SK-N-SH (cell line): ENCODE results near the gene DUOX2. TPM values are rescaled to one million over a fixed set of nuclear protein-coding genes. Genes with fewer than 3 reads are reported as not detected.

Source experiments
- CTCF ChIA-PET: fragments of 300-600, 350-600 bp; formaldehyde crosslinking; extraction: SDS; loops from one replicate; lab custom pipeline; 2021; lab: Yijun Ruan, JAX
- POLR2A ChIA-PET: fragments of 350-600 bp; sonication (Branson Sonifier 250); formaldehyde crosslinking; extraction: SDS; loops from one replicate; lab custom pipeline; 2020; ENCODE audit warnings: antibody characterized with exemption, inconsistent platforms; lab: Yijun Ruan, JAX
- DNase-seq: peaks from one replicate; pipeline ENCODE4 v3.0.0; 2012
- H2AFZ ChIP-seq: fragments of 200-600 bp; sonication (generic); 2 replicates; pipeline ENCODE4 v1.8.1; 2016; ENCODE audit warnings: antibody characterized with exemption, mild to moderate bottlenecking, low read depth
- H3F3A ChIP-seq: fragments of 200-600 bp; sonication (generic); replicated peaks from 2 replicates; pipeline ENCODE3; 2016; ENCODE audit warnings: antibody characterized with exemption, mild to moderate bottlenecking; ENCODE audit not compliant: insufficient read depth
- H3K27ac ChIP-seq, 2 experiments: fragments of 200-500 bp in 1 of 2; fragments of 200-600 bp in 1 of 2; sonication (Bioruptor generic) in 1 of 2; sonication (generic), shearing (Covaris generic) in 1 of 2; 2 replicates each; pipeline versions ENCODE4 v1.5.1 to v1.6.1; 2014 to 2016; ENCODE audit warnings: low read depth in 2 of 2, inconsistent platforms in 1 of 2, low read length in 1 of 2, mild to moderate bottlenecking in 1 of 2, mixed read lengths in 1 of 2
- H3K27me3 ChIP-seq: fragments of 200-600 bp; sonication (generic), shearing (Covaris generic); 2 replicates; pipeline ENCODE4 v1.6.1; 2016; ENCODE audit warnings: mixed run types; ENCODE audit not compliant: insufficient read depth
- H3K36me3 ChIP-seq, 2 experiments: fragments of 200-500 bp in 1 of 2; fragments of 200-600 bp in 1 of 2; sonication (Bioruptor generic) in 1 of 2; sonication (generic) in 1 of 2; replicated peaks in 1 of 2; 2 replicates each; pipeline versions ENCODE3 to v1.5.1; 2014 to 2016; ENCODE audit warnings: low read length in 1 of 2, mild to moderate bottlenecking in 1 of 2; ENCODE audit not compliant: insufficient read depth in 2 of 2, control insufficient read depth in 1 of 2
- H3K4me1 ChIP-seq, 2 experiments: fragments of 200-500 bp in 1 of 2; fragments of 200-600 bp in 1 of 2; sonication (Bioruptor generic) in 1 of 2; sonication (generic), shearing (Covaris generic) in 1 of 2; 2 replicates each; pipeline versions ENCODE4 v1.5.1 to v1.6.1; 2014 to 2016; ENCODE audit warnings: low read depth in 1 of 2, low read length in 1 of 2, mixed run types in 1 of 2; ENCODE audit not compliant: insufficient read depth in 2 of 2, control insufficient read depth in 1 of 2
- H3K4me2 ChIP-seq: fragments of 200-600 bp; sonication (generic), shearing (Covaris generic); 2 replicates; pipeline ENCODE4 v1.6.1; 2017; ENCODE audit warnings: mixed run types
- H3K4me3 ChIP-seq, 2 experiments: fragments of 200-500 bp in 1 of 2; fragments of 200-600 bp in 1 of 2; sonication (Bioruptor generic) in 1 of 2; sonication (generic), shearing (Covaris generic) in 1 of 2; 2 replicates each; pipeline versions ENCODE4 v1.5.1 to v1.8.1; 2014 to 2016; ENCODE audit warnings: low read depth in 2 of 2, inconsistent platforms in 1 of 2, low read length in 1 of 2, mild to moderate bottlenecking in 1 of 2, mixed read lengths in 1 of 2, moderate library complexity in 1 of 2
- H3K79me2 ChIP-seq: fragments of 200-600 bp; sonication (generic); 2 replicates; pipeline ENCODE4 v1.8.1; 2017; ENCODE audit warnings: mild to moderate bottlenecking; ENCODE audit not compliant: insufficient read depth
- H3K9ac ChIP-seq: fragments of 200-600 bp; sonication (generic); 2 replicates; pipeline ENCODE4 v1.6.1; 2017; ENCODE audit warnings: mixed run types
- H3K9me2 ChIP-seq: fragments of 200-600 bp; sonication (generic); 2 replicates; pipeline ENCODE4 v1.6.1; 2017; ENCODE audit warnings: mixed run types
- H3K9me3 ChIP-seq: fragments of 200-600 bp; sonication (generic); 2 replicates; pipeline ENCODE4 v1.6.1; 2017; ENCODE audit warnings: mixed run types, mild to moderate bottlenecking, moderate library complexity
- H4K20me1 ChIP-seq: fragments of 200-600 bp; sonication (generic); 2 replicates; pipeline ENCODE4 v1.6.1; 2017; ENCODE audit warnings: mild to moderate bottlenecking, mixed run types; ENCODE audit not compliant: insufficient read depth
- CHD2 ChIP-seq: fragments of 150-350 bp; IDR thresholded peaks from 2 replicates; pipeline ENCODE4 v1.6.1; 2018; ENCODE audit warnings: low read length; ENCODE audit not compliant: partially characterized antibody
- ELF1 ChIP-seq: IDR thresholded peaks from 2 replicates; pipeline ENCODE4 v1.4.0; 2012
- EP300 ChIP-seq, 2 experiments: IDR thresholded peaks; 2 replicates each; pipeline versions ENCODE4 v1.4.0 to v1.6.1; 2012; ENCODE audit warnings: borderline replicate concordance in 1 of 2, low read depth in 1 of 2, low read length in 1 of 2
- FOXM1 ChIP-seq: IDR thresholded peaks from 2 replicates; pipeline ENCODE4 v1.4.0; 2012; ENCODE audit warnings: low read depth, mild to moderate bottlenecking
- GABPA ChIP-seq: IDR thresholded peaks from 2 replicates; pipeline ENCODE4 v1.4.0; 2012; ENCODE audit warnings: low read depth, mild to moderate bottlenecking
- GATA2 ChIP-seq: sonication (generic); formaldehyde crosslinking; IDR thresholded peaks from 2 replicates; pipeline ENCODE4 v1.5.0; 2020; ENCODE audit warnings: mild to moderate bottlenecking, missing genetic modification reagents
- IRF3 ChIP-seq: fragments of 150-350 bp; IDR thresholded peaks from 2 replicates; pipeline ENCODE4 v1.6.1; 2016; ENCODE audit warnings: mild to moderate bottlenecking, low read depth, low read length
- MAX ChIP-seq: IDR thresholded peaks from 2 replicates; pipeline ENCODE4 v1.4.0; 2012; ENCODE audit warnings: low read depth
- MEF2A ChIP-seq: IDR thresholded peaks from 2 replicates; pipeline ENCODE4 v1.4.0; 2012; ENCODE audit warnings: low read depth, borderline replicate concordance
- NRF1 ChIP-seq: IDR thresholded peaks from 2 replicates; pipeline ENCODE4 v1.6.1; 2012; ENCODE audit warnings: low read depth, mild to moderate bottlenecking, low read length
- PBX3 ChIP-seq: IDR thresholded peaks from 2 replicates; pipeline ENCODE4; 2012
- RAD21 ChIP-seq: IDR thresholded peaks from 2 replicates; pipeline ENCODE4 v1.6.1; 2012; ENCODE audit warnings: mild to moderate bottlenecking, low read length
- RXRA ChIP-seq: IDR thresholded peaks from 2 replicates; pipeline ENCODE4 v1.4.0; 2012; ENCODE audit warnings: low read depth, mild to moderate bottlenecking, borderline replicate concordance
- SIN3A ChIP-seq: IDR thresholded peaks from 2 replicates; pipeline ENCODE4 v1.6.1; 2012; ENCODE audit warnings: low read depth, mild to moderate bottlenecking, low read length, moderate library complexity, borderline replicate concordance
- TAF1 ChIP-seq: IDR thresholded peaks from 2 replicates; pipeline ENCODE4 v1.6.1; 2012; ENCODE audit warnings: low read depth, mild to moderate bottlenecking, low read length, moderate library complexity, borderline replicate concordance
- TCF12 ChIP-seq: IDR thresholded peaks from 2 replicates; pipeline ENCODE4 v1.4.0; 2012
- USF1 ChIP-seq: IDR thresholded peaks from 2 replicates; pipeline ENCODE4 v1.4.0; 2012; ENCODE audit warnings: low read depth, borderline replicate concordance
- YY1 ChIP-seq: IDR thresholded peaks from 2 replicates; pipeline ENCODE4 v1.4.0; 2012; ENCODE audit warnings: low read depth, mild to moderate bottlenecking
- WGBS: methylation state at CpG from one replicate; pipeline ENCODE4 v1.1.6; 2017; ENCODE audit warnings: low lambda C conversion rate; 5-methylcytosine and 5-hydroxymethylcytosine counted together
- polyA plus RNA-seq, 3 experiments: library from polyadenylated mRNA; depleted of rRNA; stranded (reverse); fragments of >200 nt; gene quantifications; 2 replicates each; pipeline ENCODE4 v1.2.3, GENCODE V29; 2012

The DUOX2 gene
- polyA plus RNA-seq, 1 of the 3 experiments (the other 2 are of a cell fraction) = not detected

- TF ChIP-seq YY1 (no peak), NRF1 (no peak), IRF3 (no peak), ELF1 (no peak), EP300 (IDR thresholded peaks at IDR 0.05; ENCODE audit: borderline replicate concordance in 1 of 2, low read depth in 1 of 2, low read length in 1 of 2) (no peak), FOXM1 (no peak), TCF12 (no peak), PBX3 (no peak), USF1 (no peak), RXRA (no peak), GABPA (no peak), SIN3A (no peak), RAD21 (no peak), TAF1 (no peak), GATA2 (CRISPR knock-in tag) (no peak), MAX (no peak), MEF2A (no peak), CHD2 (no peak)
- no peaks in the 10 kb centered on the region for H3K9me3 ChIP-seq
- ChIA-PET CTCF (interaction anchor here (4.3 kb wide), 1 partner anchor 28 kb away, joined by 25 read pairs; no protein-coding TSS in a partner anchor), POLR2A (interaction anchor here (0.9 kb wide), 1 partner anchor 28 kb away, joined by 3 read pairs; no protein-coding TSS in a partner anchor)
- H3K4me2 ChIP-seq = no peak overlapping the region
- H3K4me1 ChIP-seq = peaks cover 12 to 13% of the 10 kb centered on the region in 2 experiments; a peak in 3 of 4 replicates
- no peak overlapping the region for H3K27ac ChIP-seq
- no peak overlapping the region for H3K4me3 ChIP-seq
- H3K9ac ChIP-seq = no peak overlapping the region
- no peaks in the 10 kb centered on the region for H3K27me3 ChIP-seq
- 83% methylated on average over 4 of the region's 4 CpGs for WGBS
- no peaks in the 10 kb centered on the region for H3K9me2 ChIP-seq
- DNase-seq = no peak
- H4K20me1 ChIP-seq = no peaks in the 10 kb centered on the region
- H3K79me2 ChIP-seq = no peaks in the 10 kb centered on the region
- no peak overlapping the region for H2AFZ ChIP-seq
- no peaks in the 10 kb centered on the region for H3F3A ChIP-seq
- no peaks in the 10 kb centered on the region for H3K36me3 ChIP-seq
Observed at GRCh38 chr15:45146405-45146804, 32.4 kb upstream of the DUOX2 start.
